ENCODE results near the gene RTRAF. TPM values are rescaled to one million over a fixed set of nuclear protein-coding genes. Genes with fewer than 3 reads are reported as not detected.

The RTRAF gene
- total and polyA plus RNA-seq, 2 experiments from 2014 or later = 150 to 729 TPM

DNA sequence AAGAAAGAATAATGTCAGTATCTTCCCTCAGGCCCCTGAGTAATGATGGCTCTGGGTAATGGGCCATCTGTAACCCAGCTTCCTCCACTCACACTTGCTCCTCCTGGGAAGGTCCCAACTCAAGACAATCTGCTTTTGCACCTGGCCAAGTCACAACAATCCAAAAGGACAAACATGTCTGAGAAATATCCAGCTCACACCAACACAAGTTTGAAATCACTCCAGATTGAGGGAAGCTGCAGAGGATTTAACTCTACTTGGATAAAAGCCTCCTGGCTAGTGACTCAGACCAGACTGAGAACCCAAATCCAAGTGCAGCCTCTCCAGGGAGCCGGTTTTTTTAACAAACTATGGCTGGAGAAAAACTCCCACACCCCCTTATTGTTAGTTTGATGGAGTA lies 34.2 kb downstream of the RTRAF start:
- Histone ChIP-seq H3K4me1 (ENCODE audit: insufficient read depth) (peaks cover 17% of the 10 kb centered on the region), H3K36me3 (ENCODE audit: insufficient read depth) (no peaks in the 10 kb centered on the region), H3K27ac (ENCODE audit: low read depth) (no peak overlapping the region), H3F3A (replicated peaks; ENCODE audit: low read depth) (no peaks in the 10 kb centered on the region), H3K4me2 (no peak overlapping the region), H3K9me2 (ENCODE audit: insufficient read depth) (0 out of 2 replicates have a peak, but pooled peaks cover 8% of the 10 kb centered on the region), H3K79me2 (replicated peaks; ENCODE audit: insufficient read depth) (no peaks in the 10 kb centered on the region), H3K4me3 (no peak overlapping the region), H4K20me1 (replicated peaks; ENCODE audit: insufficient read depth) (no peaks in the 10 kb centered on the region), H3K27me3 (ENCODE audit: insufficient read depth) (no peaks in the 10 kb centered on the region), H2AFZ (no peak overlapping the region)
- peaks cover 32% of the 10 kb centered on the region for H3K4me1 Mint-ChIP-seq
- peaks cover 2% of the 10 kb centered on the region for H3K27me3 Mint-ChIP-seq (ENCODE audit: insufficient read depth, low read depth, poor library complexity)
- no peak overlapping the region for H3K4me3 Mint-ChIP-seq
- H3K36me3 Mint-ChIP-seq (ENCODE audit: low read depth) = no peaks in the 10 kb centered on the region; the same call in 2 of the 3 replicates
- ATAC-seq (no peak), DNase-seq (ENCODE audit: low spot score) (no peak)
- peaks cover 7% of the 10 kb centered on the region; the same call in 1 of the 3 replicates for H3K9me3 Mint-ChIP-seq
- TF ChIP-seq EZH2phosphoT487 (IDR thresholded peaks at IDR 0.05; ENCODE audit: unreplicated experiment) (no peak), POLR2AphosphoS5 (IDR thresholded peaks at IDR 0.05; ENCODE audit: low read depth) (no peak), EZH2 (IDR thresholded peaks at IDR 0.05; ENCODE audit: low read depth, unreplicated experiment) (no peak), NANOG (IDR thresholded peaks at IDR 0.05; ENCODE audit: borderline replicate concordance) (no peak), CREB1 (CRISPR knock-in tag; IDR thresholded peaks at IDR 0.05; ENCODE audit: low read depth) (no peak)
- no peak overlapping the region for H3K27ac Mint-ChIP-seq

DNA sequence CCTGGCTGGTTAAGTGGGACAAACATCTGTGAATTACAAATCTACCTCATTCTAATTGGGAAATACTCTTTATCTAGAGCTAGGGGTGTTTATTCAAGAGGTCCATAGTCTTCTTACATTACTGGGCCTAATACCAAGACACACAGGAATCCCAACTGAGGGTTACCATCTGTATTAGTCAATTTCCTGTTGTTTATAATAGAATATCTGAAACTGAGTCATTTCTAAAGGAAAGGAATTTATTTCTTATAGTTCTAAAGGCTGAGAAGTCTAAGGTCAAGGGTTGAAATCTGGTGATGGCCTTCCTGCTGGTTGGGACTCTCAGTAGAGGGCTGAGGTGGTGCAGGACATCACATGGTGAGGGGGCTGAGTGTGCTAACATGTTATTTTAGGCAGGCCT lies 36.0 kb downstream of the RTRAF start:
- H3K79me2 ChIP-seq (replicated peaks; ENCODE audit: insufficient read depth) = no peaks in the 10 kb centered on the region
- H3K9me2 ChIP-seq (ENCODE audit: insufficient read depth) = 0 out of 2 replicates have a peak, but pooled peaks cover 8% of the 10 kb centered on the region
- H3K4me1 ChIP-seq (ENCODE audit: insufficient read depth) = peaks cover 17% of the 10 kb centered on the region
- H3K36me3 ChIP-seq (ENCODE audit: insufficient read depth) = no peaks in the 10 kb centered on the region
- H3K27me3 ChIP-seq (ENCODE audit: insufficient read depth) = no peaks in the 10 kb centered on the region
- no peaks in the 10 kb centered on the region; the same call in 2 of the 3 replicates for H3K36me3 Mint-ChIP-seq (ENCODE audit: low read depth)
- H3K4me2 ChIP-seq = no peak overlapping the region
- H2AFZ ChIP-seq = no peak overlapping the region
- no peak for DNase-seq (ENCODE audit: low spot score)
- H3F3A ChIP-seq (replicated peaks; ENCODE audit: low read depth) = no peaks in the 10 kb centered on the region
- H3K27me3 Mint-ChIP-seq (ENCODE audit: insufficient read depth, low read depth, poor library complexity) = peaks cover 4% of the 10 kb centered on the region
- H3K27ac Mint-ChIP-seq = no peak overlapping the region
- no peak overlapping the region for H3K4me3 Mint-ChIP-seq
- H4K20me1 ChIP-seq (replicated peaks; ENCODE audit: insufficient read depth) = no peaks in the 10 kb centered on the region
- peaks cover 26% of the 10 kb centered on the region for H3K4me1 Mint-ChIP-seq
- no peak overlapping the region for H3K4me3 ChIP-seq
- H3K9me3 Mint-ChIP-seq = peaks cover 7% of the 10 kb centered on the region; the same call in 1 of the 3 replicates
- no peak for ATAC-seq
- H3K27ac ChIP-seq (ENCODE audit: low read depth) = no peak overlapping the region
- TF ChIP-seq, protein P1, sequence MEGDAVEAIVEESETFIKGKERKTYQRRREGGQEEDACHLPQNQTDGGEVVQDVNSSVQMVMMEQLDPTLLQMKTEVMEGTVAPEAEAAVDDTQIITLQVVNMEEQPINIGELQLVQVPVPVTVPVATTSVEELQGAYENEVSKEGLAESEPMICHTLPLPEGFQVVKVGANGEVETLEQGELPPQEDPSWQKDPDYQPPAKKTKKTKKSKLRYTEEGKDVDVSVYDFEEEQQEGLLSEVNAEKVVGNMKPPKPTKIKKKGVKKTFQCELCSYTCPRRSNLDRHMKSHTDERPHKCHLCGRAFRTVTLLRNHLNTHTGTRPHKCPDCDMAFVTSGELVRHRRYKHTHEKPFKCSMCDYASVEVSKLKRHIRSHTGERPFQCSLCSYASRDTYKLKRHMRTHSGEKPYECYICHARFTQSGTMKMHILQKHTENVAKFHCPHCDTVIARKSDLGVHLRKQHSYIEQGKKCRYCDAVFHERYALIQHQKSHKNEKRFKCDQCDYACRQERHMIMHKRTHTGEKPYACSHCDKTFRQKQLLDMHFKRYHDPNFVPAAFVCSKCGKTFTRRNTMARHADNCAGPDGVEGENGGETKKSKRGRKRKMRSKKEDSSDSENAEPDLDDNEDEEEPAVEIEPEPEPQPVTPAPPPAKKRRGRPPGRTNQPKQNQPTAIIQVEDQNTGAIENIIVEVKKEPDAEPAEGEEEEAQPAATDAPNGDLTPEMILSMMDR (conservative IDR thresholded peaks at IDR 0.05; ENCODE audit: low read depth in 2 of 2) = no peak
- TF ChIP-seq ZNF331 (CRISPR knock-in tag; IDR thresholded peaks at IDR 0.05; ENCODE audit: low read depth) (no peak), ZNF114 (CRISPR knock-in tag; IDR thresholded peaks at IDR 0.05) (no peak), POLR2AphosphoS5 (IDR thresholded peaks at IDR 0.05; ENCODE audit: low read depth) (no peak), JUNB (IDR thresholded peaks at IDR 0.05; ENCODE audit: unreplicated experiment) (no peak), EZH2phosphoT487 (IDR thresholded peaks at IDR 0.05; ENCODE audit: unreplicated experiment) (no peak), NANOG (IDR thresholded peaks at IDR 0.05; ENCODE audit: borderline replicate concordance) (no peak), EZH2 (IDR thresholded peaks at IDR 0.05; ENCODE audit: low read depth, unreplicated experiment) (no peak), CREB1 (CRISPR knock-in tag; IDR thresholded peaks at IDR 0.05; ENCODE audit: low read depth) (no peak)
- TF ChIP-seq, protein P2, sequence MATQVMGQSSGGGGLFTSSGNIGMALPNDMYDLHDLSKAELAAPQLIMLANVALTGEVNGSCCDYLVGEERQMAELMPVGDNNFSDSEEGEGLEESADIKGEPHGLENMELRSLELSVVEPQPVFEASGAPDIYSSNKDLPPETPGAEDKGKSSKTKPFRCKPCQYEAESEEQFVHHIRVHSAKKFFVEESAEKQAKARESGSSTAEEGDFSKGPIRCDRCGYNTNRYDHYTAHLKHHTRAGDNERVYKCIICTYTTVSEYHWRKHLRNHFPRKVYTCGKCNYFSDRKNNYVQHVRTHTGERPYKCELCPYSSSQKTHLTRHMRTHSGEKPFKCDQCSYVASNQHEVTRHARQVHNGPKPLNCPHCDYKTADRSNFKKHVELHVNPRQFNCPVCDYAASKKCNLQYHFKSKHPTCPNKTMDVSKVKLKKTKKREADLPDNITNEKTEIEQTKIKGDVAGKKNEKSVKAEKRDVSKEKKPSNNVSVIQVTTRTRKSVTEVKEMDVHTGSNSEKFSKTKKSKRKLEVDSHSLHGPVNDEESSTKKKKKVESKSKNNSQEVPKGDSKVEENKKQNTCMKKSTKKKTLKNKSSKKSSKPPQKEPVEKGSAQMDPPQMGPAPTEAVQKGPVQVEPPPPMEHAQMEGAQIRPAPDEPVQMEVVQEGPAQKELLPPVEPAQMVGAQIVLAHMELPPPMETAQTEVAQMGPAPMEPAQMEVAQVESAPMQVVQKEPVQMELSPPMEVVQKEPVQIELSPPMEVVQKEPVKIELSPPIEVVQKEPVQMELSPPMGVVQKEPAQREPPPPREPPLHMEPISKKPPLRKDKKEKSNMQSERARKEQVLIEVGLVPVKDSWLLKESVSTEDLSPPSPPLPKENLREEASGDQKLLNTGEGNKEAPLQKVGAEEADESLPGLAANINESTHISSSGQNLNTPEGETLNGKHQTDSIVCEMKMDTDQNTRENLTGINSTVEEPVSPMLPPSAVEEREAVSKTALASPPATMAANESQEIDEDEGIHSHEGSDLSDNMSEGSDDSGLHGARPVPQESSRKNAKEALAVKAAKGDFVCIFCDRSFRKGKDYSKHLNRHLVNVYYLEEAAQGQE (IDR thresholded peaks at IDR 0.05; ENCODE audit: unreplicated experiment) = no peak
- TF ChIP-seq, protein P3, sequence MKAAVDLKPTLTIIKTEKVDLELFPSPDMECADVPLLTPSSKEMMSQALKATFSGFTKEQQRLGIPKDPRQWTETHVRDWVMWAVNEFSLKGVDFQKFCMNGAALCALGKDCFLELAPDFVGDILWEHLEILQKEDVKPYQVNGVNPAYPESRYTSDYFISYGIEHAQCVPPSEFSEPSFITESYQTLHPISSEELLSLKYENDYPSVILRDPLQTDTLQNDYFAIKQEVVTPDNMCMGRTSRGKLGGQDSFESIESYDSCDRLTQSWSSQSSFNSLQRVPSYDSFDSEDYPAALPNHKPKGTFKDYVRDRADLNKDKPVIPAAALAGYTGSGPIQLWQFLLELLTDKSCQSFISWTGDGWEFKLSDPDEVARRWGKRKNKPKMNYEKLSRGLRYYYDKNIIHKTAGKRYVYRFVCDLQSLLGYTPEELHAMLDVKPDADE (IDR thresholded peaks at IDR 0.05) = no peak
